AG04449 (cell line): ENCODE data around the gene SV2C.

Source experiments
- CTCF ChIA-PET: fragments of 350-600 bp; formaldehyde crosslinking; extraction: SDS; loops from one replicate; lab custom pipeline; 2021; ENCODE audit warnings: antibody characterized with exemption; lab: Yijun Ruan, JAX
- POLR2A ChIA-PET: fragments of 400-600, 350-600 bp; formaldehyde crosslinking; extraction: SDS; loops from one replicate; lab custom pipeline; 2020; ENCODE audit warnings: antibody characterized with exemption, inconsistent platforms; lab: Yijun Ruan, JAX
- DNase-seq: peaks from one replicate; pipeline ENCODE4 v3.0.0-alpha.2; 2010; ENCODE audit warnings: low read depth, low spot score
- H3K4me3 ChIP-seq: 2 replicates; pipeline ENCODE4 v1.5.1; 2011; ENCODE audit warnings: low read depth, mild to moderate bottlenecking, control low read depth, low read length
- CTCF ChIP-seq: IDR thresholded peaks from one replicate; pipeline ENCODE4 v1.5.1; 2011; ENCODE audit warnings: mild to moderate bottlenecking, moderate library complexity, low read length, control low read depth, inconsistent platforms; ENCODE audit not compliant: insufficient read depth; ENCODE audit errors: missing control alignments

SV2C gene

GRCh38 chr5:76339919-76340318, 256.7 kb downstream of the SV2C start:
- POLR2A ChIA-PET, result no interaction called here
- CTCF ChIA-PET, result no interaction called here
- no peak for TF ChIP-seq CTCF
- no peak overlapping the region for H3K4me3 ChIP-seq
- no peak for DNase-seq

GRCh38 chr5:76341651-76342334, 258.6 kb downstream of the SV2C start:
- no peak overlapping the region for H3K4me3 ChIP-seq
- DNase-seq, result no peak
- ChIA-PET CTCF (no interaction called here), POLR2A (no interaction called here)
- no peak for TF ChIP-seq CTCF

- TF ChIP-seq CTCF, result no peak
- DNase-seq, result no peak
- ChIA-PET POLR2A (no interaction called here), CTCF (no interaction called here)
- no peak overlapping the region for H3K4me3 ChIP-seq
These were observed 259.3 kb downstream of the SV2C start for GRCh38 chr5:76342474-76342873.

- POLR2A ChIA-PET, result no interaction called here
- CTCF ChIA-PET, result no interaction called here
- no peak for DNase-seq
- H3K4me3 ChIP-seq, result no peak overlapping the region
- TF ChIP-seq CTCF, result no peak
These were observed 262.4 kb downstream of the SV2C start for GRCh38 chr5:76345582-76345981.

GRCh38 chr5:76351176-76351575, 268.0 kb downstream of the SV2C start:
- TF ChIP-seq CTCF, result no peak
- H3K4me3 ChIP-seq, result no peak overlapping the region
- CTCF ChIA-PET, result no interaction called here
- no peak for DNase-seq
- POLR2A ChIA-PET, result no interaction called here

- no peak for TF ChIP-seq CTCF
- ChIA-PET CTCF (no interaction called here), POLR2A (no interaction called here)
- DNase-seq, result no peak
- no peak overlapping the region for H3K4me3 ChIP-seq
These were observed 268.4 kb downstream of the SV2C start for GRCh38 chr5:76351577-76351976.
